ENCODE data around the gene RNF112.

- TF ChIP-seq, protein P1, sequence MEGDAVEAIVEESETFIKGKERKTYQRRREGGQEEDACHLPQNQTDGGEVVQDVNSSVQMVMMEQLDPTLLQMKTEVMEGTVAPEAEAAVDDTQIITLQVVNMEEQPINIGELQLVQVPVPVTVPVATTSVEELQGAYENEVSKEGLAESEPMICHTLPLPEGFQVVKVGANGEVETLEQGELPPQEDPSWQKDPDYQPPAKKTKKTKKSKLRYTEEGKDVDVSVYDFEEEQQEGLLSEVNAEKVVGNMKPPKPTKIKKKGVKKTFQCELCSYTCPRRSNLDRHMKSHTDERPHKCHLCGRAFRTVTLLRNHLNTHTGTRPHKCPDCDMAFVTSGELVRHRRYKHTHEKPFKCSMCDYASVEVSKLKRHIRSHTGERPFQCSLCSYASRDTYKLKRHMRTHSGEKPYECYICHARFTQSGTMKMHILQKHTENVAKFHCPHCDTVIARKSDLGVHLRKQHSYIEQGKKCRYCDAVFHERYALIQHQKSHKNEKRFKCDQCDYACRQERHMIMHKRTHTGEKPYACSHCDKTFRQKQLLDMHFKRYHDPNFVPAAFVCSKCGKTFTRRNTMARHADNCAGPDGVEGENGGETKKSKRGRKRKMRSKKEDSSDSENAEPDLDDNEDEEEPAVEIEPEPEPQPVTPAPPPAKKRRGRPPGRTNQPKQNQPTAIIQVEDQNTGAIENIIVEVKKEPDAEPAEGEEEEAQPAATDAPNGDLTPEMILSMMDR (IDR thresholded peaks at IDR 0.05 in 8 of 11, conservative IDR thresholded peaks at IDR 0.05 in 3 of 11) = no peak
- no peak for TF ChIP-seq POLR2AphosphoS5 (IDR thresholded peaks at IDR 0.05)
Observed at GRCh38 chr17:19379361-19380065, 31.5 kb upstream of the RNF112 start.
